Sigmoid colon (tissue), 4 donors: Measurements from ENCODE around the gene MTM1.

ENCODE experiments used
- POLR2A ChIP-seq, 2 donors: fragments of 450-650 bp; IDR thresholded peaks; one replicate each; pipeline ENCODE4 v1.6.1; 2016; ENCODE audit warnings: antibody characterized with exemption in 2 of 2, mild to moderate bottlenecking in 2 of 2, moderate library complexity in 2 of 2
- POLR2AphosphoS5 ChIP-seq, 4 donors: sonication (generic); formaldehyde crosslinking; IDR thresholded peaks; one replicate each; pipeline ENCODE4 v1.6.1; 2017; ENCODE audit warnings: antibody characterized with exemption in 4 of 4
- TF ChIP-seq, protein P1 (sequence below), 4 experiments: fragments of 450-650 bp in 3 of 4; fragments of 200-600 bp in 1 of 4; IDR thresholded peaks; one replicate each; pipeline ENCODE4 v1.5.1; 2016 to 2019; ENCODE audit warnings: antibody characterized with exemption in 4 of 4, mild to moderate bottlenecking in 3 of 4, moderate library complexity in 2 of 4

DNA sequence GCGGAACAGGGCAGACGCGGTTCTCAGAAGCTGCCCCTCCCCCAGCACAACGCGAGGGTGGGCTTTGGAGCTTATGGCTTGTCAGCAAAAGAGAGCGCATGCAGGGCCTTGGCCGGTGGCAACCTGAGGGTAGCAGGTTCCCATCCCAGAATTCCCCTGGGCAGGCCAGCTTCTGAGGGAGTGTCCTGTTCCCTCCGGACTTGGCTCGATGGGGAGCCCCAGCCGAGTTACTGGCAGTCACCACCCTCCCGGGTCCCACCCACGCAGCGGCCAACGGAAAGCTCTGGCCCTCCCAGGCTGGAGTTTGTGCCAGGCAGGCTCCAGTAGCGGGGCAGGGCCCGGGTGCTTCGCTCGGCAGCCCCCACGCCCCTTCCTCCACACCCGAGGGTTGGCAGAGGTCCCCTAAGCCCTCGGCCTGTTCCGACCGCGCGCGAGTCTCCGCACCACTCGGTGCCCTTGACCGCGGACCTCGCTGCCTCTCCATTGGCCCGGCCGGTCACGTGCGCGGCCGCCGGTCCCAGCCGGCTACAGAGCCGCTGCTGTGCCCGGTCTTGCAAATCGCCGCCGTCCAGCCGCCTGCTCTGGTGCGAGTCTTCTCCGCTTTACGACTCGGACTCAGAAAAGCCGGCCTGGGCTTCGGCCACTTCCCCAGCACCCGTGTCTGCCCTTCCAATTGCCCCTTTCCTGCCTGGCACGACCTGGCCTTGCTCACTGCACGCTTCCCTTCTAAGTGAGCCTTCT is 20.9 kb upstream of the MTM1 start:
- TF ChIP-seq POLR2AphosphoS5 (IDR thresholded peaks at IDR 0.05) (peak; percentile 34 to 49 (median 35)), POLR2A (IDR thresholded peaks at IDR 0.05) (no peak)
- TF ChIP-seq, protein P1, sequence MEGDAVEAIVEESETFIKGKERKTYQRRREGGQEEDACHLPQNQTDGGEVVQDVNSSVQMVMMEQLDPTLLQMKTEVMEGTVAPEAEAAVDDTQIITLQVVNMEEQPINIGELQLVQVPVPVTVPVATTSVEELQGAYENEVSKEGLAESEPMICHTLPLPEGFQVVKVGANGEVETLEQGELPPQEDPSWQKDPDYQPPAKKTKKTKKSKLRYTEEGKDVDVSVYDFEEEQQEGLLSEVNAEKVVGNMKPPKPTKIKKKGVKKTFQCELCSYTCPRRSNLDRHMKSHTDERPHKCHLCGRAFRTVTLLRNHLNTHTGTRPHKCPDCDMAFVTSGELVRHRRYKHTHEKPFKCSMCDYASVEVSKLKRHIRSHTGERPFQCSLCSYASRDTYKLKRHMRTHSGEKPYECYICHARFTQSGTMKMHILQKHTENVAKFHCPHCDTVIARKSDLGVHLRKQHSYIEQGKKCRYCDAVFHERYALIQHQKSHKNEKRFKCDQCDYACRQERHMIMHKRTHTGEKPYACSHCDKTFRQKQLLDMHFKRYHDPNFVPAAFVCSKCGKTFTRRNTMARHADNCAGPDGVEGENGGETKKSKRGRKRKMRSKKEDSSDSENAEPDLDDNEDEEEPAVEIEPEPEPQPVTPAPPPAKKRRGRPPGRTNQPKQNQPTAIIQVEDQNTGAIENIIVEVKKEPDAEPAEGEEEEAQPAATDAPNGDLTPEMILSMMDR (IDR thresholded peaks at IDR 0.05), result no peak
